IgD-negative memory B cell (primary cell): ENCODE measurements around the gene SPOP. TPM values are rescaled to one million over a fixed set of nuclear protein-coding genes. Genes with fewer than 3 reads are reported as not detected.

Experiments
- H3K27ac Mint-ChIP-seq, 3 donors: one replicate each; pipeline ENCODE4 v1.8.0; 2020 to 2022; ENCODE audit warnings: mild to moderate bottlenecking in 3 of 3, mixed read lengths in 3 of 3, moderate library complexity in 1 of 3
- H3K27me3 Mint-ChIP-seq: one replicate; pipeline ENCODE4 v1.8.0; 2021; ENCODE audit warnings: mixed read lengths
- H3K36me3 Mint-ChIP-seq: one replicate; pipeline ENCODE4 v1.8.0; 2020; ENCODE audit warnings: mild to moderate bottlenecking, mixed read lengths
- H3K4me1 Mint-ChIP-seq, 3 donors: one replicate each; pipeline ENCODE4 v1.8.0; 2020 to 2022; ENCODE audit warnings: mixed read lengths in 3 of 3, mild to moderate bottlenecking in 1 of 3
- H3K4me3 Mint-ChIP-seq, 4 donors: one replicate each; pipeline ENCODE4 v1.8.0; 2020 to 2022; ENCODE audit warnings: mild to moderate bottlenecking in 4 of 4, mixed read lengths in 4 of 4, moderate library complexity in 3 of 4
- H3K9me3 Mint-ChIP-seq, 3 donors: one replicate each; pipeline ENCODE4 v1.8.0; 2020 to 2021; ENCODE audit warnings: mixed read lengths in 3 of 3, mild to moderate bottlenecking in 1 of 3
- polyA plus RNA-seq: library from polyadenylated mRNA; unstranded; fragments of 300-500 nt; fragmentation: Illumina TruSeq; gene quantifications from one replicate; pipeline ENCODE4 v1.2.3, GENCODE V29; 2021

Gene SPOP
- polyA plus RNA-seq, 1 donor from 2014 or later: 90.5 TPM

DNA sequence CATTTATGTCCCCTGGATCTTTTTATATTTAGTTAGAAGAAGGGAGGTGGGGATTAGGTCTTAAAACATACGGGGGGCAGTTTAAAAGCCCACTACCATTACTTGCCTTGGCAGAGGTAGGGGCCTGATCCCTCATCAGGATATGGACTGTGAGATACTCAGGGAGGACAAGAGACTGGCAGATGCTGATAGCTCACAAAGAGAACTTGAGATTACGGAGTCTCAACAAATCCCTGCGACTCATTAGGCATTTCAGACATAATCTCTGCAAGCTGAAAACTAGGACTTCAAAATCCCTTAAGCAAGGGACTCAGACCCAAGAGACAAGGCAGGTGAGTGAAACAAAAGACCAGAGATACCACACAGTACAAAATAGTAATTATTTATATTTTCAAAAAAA, 79.0 kb downstream of the SPOP start:
- Mint-ChIP-seq H3K27ac (no peak overlapping the region), H3K9me3 (no peaks in the 10 kb centered on the region), H3K36me3 (peaks cover 5% of the 10 kb centered on the region), H3K4me1 (no peaks in the 10 kb centered on the region), H3K27me3 (no peaks in the 10 kb centered on the region), H3K4me3 (no peak overlapping the region)

DNA sequence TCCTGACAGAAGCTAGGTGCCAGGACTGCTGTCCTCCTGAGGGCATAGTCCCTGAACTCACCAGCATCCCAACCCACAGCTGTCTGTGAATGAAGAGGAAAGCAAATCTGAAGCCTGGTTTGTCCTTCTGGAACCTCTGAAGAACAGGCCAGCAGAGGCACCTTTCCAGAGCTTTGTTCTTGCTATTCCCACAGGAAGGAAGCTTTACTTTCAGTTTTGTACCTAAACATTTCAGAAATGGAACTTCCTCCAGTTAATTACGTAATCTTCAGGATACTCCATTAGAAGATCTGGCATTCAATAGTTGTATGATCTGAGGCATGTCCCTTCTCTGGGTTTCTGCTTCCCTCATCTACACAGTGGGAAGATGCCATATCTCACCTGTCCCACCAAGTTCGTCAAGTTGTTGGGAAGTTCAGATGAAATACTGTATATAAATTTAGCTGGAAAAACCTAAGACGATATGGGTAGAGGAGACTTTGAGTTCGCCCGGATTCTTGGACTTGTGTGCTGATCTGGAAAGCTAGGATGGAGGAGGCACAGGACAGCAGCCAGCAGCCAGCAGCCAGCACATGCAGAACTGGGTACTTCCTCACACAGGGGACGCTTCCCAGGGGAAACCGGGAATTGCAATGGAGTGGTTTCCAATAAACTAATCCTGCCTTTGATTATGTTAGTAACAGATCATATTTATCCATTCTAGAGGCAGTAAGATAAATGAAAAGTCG, 79.8 kb downstream of the SPOP start:
- peaks cover 5% of the 10 kb centered on the region for H3K36me3 Mint-ChIP-seq

DNA sequence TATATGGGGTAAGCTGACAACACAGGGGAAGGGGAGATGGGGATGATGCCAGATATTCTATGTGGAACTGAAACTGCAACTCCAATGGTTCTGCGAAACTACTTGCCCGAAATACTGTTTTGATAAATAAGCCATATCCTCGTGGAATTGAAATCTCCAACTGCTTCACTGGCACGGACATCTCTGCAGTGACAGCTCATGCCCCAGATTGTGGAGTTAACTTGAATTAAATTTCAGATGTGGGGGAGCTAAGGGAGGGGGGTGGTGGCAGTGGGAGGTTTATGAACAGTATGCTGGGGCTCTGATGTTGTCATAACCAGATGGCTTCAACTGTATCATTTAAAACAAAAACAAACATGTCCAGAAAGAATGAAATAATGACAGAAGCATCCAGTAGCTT, 80.5 kb downstream of the SPOP start:
- no peaks in the 10 kb centered on the region for H3K9me3 Mint-ChIP-seq
- H3K27me3 Mint-ChIP-seq: no peaks in the 10 kb centered on the region
- H3K4me1 Mint-ChIP-seq: no peaks in the 10 kb centered on the region
- peaks cover 8% of the 10 kb centered on the region for H3K36me3 Mint-ChIP-seq
- no peak overlapping the region for H3K27ac Mint-ChIP-seq
- no peak overlapping the region for H3K4me3 Mint-ChIP-seq

More for the DNA sequence above, 79.8 kb downstream of the SPOP start:
- Mint-ChIP-seq H3K27me3 (no peaks in the 10 kb centered on the region), H3K27ac (peak overlapping the region in 1 of 3 donors; percentile 68), H3K4me1 (no peaks in the 10 kb centered on the region), H3K4me3 (no peak overlapping the region), H3K9me3 (no peaks in the 10 kb centered on the region)

DNA sequence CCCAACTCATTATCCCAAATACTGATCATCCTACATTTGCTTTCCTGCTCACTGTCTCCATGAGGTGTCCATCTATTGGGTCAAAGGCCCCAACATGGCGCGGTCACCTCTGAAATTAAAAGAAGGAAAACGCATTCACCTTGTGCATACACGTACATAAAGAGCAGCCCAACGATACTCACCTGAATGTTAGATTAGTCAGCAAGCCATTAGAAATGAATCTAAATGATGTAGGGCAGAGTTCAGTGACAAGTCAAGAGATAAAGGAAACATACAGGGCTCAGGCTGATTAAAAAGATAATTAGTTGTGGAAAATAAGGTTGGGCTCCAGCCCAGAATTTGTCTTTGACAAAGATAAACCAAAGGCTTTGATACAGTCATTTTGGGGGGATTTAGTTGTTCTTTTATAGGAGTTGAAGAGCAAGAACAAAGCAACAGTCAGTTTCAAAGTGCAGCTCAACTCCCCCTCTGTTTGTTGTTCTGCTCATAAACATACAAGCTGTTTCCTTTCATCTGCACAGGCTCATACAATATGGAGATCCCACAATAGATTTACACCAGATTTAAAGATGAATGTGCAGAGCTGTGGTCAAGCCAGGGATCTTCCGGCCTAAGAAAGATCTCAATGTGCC, 81.2 kb downstream of the SPOP start:
- H3K27ac Mint-ChIP-seq: no peak overlapping the region
- H3K4me1 Mint-ChIP-seq: peaks cover 0 to 1% (median 0%) of the 10 kb centered on the region in 3 donors

DNA sequence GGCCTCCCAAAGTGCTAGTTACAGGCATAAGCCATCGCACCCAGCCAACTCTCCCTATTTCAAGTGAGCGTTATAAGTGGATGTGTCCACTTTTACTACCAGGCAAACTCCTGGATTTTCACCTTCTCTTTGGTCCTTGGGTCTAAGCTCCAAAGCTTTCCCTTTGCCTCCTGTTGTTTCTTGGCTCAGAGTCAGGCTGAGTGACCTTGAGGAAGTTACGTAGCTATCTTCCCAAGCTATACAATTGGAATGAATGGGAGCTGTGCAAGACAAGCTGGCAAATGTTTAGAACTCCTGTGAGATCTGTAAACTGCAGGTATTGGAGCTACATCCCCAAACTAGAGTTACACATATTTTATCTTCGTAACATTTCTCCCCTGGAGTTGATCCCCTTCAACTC, 81.9 kb downstream of the SPOP start:
- Mint-ChIP-seq H3K36me3 (peaks cover 8% of the 10 kb centered on the region), H3K27me3 (no peaks in the 10 kb centered on the region), H3K9me3 (no peaks in the 10 kb centered on the region), H3K27ac (no peak overlapping the region), H3K4me3 (no peak overlapping the region), H3K4me1 (peaks cover 0 to 2% (median 0%) of the 10 kb centered on the region in 3 donors)

More for the DNA sequence above, 81.2 kb downstream of the SPOP start:
- Mint-ChIP-seq H3K27me3 (no peaks in the 10 kb centered on the region), H3K9me3 (no peaks in the 10 kb centered on the region), H3K36me3 (peaks cover 8% of the 10 kb centered on the region), H3K4me3 (no peak overlapping the region)

DNA sequence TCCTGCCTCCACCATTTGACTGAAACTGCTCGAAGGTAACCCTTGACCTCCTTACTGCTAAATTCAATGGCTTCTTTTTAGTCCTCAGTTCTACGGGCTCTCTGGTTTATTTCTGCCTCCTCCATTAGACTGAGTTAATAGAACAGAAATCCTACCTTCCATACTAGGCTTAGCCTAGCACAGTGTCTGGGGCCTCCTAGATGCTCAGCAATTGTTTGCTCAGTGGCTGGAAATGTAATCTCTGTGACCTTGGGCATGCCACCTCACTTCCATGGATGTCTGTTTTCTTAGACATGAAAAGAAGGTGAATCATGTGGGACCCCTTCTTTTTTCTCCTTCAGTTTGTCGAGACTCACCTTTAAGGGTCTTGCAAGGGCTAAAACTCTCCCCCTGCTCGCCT, 82.6 kb downstream of the SPOP start:
- H3K4me1 Mint-ChIP-seq: peaks cover 0 to 2% (median 0%) of the 10 kb centered on the region in 3 donors
- no peaks in the 10 kb centered on the region for H3K9me3 Mint-ChIP-seq
- no peaks in the 10 kb centered on the region for H3K27me3 Mint-ChIP-seq
- H3K36me3 Mint-ChIP-seq: peaks cover 8% of the 10 kb centered on the region
- no peak overlapping the region for H3K27ac Mint-ChIP-seq
- H3K4me3 Mint-ChIP-seq: no peak overlapping the region

DNA sequence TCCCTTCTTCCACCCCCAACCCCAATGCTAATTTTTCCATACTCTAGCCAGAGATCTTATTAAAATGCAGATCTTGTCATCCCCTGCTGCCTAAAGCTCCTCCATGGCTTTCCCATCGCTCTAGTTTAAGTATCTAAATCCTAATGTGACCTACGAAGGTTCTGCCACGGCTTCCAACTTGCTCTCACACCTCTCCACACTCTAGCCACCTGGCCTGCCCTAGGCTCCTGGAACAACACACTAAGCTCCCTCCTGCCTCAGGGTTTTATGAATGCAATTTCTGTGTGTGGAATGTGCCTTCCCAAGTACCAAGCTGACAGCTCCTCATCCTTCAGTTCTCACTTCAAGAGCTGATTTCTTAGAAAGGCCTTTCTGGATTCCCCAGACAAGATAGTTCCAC, 85.6 kb downstream of the SPOP start:
- Mint-ChIP-seq H3K36me3 (peaks cover 9% of the 10 kb centered on the region), H3K4me1 (peaks cover 0 to 2% (median 0%) of the 10 kb centered on the region in 3 donors), H3K27me3 (no peaks in the 10 kb centered on the region), H3K27ac (peak overlapping the region in 1 of 3 donors; percentile 27), H3K4me3 (no peak overlapping the region), H3K9me3 (no peaks in the 10 kb centered on the region)

DNA sequence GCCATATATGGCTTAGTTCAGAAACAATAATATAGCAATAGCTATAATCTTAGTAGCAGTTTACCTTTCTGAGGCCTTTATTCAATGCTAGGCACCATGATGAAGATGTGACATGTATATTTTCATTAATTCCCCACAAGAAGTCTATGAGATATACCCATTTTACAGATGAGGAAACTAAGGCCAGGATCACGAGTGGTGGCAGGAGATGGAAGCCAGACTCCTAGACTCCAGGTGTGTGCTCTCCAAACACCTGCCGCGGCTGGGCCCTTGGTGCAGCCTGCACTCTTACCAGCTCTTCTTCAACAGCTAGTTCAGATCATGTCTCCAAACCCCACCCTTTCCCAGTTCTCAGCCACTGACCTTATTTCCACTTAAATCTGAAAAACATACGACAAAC, 87.0 kb downstream of the SPOP start:
- Mint-ChIP-seq H3K9me3 (no peaks in the 10 kb centered on the region), H3K36me3 (peaks cover 6% of the 10 kb centered on the region), H3K4me3 (no peak overlapping the region), H3K4me1 (peaks cover 0 to 3% (median 0%) of the 10 kb centered on the region in 3 donors), H3K27me3 (no peaks in the 10 kb centered on the region), H3K27ac (no peak overlapping the region)

DNA sequence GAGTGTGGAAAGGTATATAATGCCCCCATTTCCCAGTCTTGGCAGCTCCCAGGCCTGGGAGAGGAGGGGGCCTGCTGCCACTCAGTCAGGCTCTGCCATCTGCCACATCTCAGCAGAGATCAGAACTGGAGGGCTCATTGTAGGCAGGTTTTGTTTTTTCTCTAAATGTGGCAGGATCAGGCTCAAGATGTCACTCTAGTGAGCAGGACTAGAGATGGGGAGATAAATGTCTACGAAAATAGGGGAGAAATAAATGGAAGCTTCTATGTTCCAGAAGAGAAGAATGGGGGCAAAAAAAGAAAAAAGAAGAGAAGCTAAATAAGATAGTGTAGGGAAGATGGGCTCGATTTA, 88.3 kb downstream of the SPOP start:
- Mint-ChIP-seq H3K27me3 (no peaks in the 10 kb centered on the region), H3K4me3 (no peak overlapping the region), H3K27ac (no peak overlapping the region), H3K36me3 (peaks cover 7% of the 10 kb centered on the region), H3K4me1 (peaks cover 0 to 3% (median 0%) of the 10 kb centered on the region in 3 donors), H3K9me3 (no peaks in the 10 kb centered on the region)

DNA sequence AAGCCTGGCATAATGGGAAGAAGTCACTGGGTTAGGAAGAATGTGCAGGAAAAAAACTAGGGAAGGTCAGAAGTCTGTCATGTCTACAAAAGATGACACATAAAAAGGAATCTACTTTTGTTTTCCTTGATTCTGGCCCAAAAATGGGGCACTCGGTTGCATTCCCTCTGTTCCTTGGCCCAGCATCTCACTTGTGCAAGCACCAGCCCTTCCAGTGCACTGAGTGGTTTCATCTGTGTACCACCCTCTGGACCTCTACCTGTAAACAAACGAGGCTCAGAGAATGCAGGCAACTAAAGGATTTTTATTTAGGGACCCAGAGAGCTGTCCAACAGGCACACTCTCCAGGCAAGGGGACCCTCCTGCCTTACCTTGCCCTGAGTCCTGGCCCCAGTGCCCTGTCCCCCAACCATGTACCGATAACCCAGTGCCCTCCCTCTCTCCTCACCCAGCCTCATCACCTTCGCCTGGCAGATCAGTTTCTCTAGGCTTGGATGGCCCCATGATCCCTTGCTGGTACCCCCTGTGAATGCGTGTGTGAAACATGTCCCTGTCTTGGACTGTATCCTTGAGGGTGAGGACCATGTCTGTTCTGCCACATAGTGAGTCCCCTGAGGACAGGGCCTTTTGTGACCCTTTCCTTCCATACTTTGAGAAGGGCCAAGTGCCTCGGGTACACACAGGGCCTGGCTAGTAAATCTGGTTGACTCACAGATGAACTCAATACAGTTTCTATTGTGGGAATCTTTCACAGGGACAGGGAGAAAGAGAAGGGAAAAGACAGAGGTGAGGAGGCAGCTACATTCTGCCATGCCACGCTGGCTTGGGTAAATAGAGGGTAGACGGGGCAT, 88.9 kb downstream of the SPOP start:
- peaks cover 8% of the 10 kb centered on the region for H3K36me3 Mint-ChIP-seq
- no peaks in the 10 kb centered on the region for H3K9me3 Mint-ChIP-seq
- H3K27me3 Mint-ChIP-seq: no peaks in the 10 kb centered on the region
- H3K4me3 Mint-ChIP-seq: no peak overlapping the region
- peak overlapping the region in 1 of 3 donors; percentile 64 for H3K27ac Mint-ChIP-seq
- peaks cover 0 to 3% (median 0%) of the 10 kb centered on the region in 3 donors for H3K4me1 Mint-ChIP-seq

DNA sequence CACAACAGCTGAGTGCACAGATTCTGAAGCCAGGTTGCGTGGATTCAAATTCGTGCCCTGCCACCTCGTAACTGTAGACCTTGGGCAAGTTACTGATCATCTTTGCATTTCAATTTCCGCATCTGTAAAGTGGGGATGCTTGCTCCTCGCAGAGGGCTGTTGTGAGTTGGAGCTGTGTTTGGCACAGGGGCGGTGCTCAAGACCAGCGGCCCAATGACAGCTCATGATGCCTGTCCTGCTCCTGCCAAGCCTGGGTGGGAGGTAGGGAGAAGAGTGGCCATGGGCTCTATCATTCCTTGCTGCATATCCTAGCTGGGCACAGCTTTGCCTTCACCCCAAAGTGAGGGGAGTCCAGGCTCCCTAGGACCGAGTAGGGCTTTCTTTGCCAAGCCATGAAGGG, 89.6 kb downstream of the SPOP start:
- Mint-ChIP-seq H3K27ac (peak overlapping the region in 1 of 3 donors; percentile 64), H3K9me3 (no peaks in the 10 kb centered on the region), H3K4me3 (no peak overlapping the region)

DNA sequence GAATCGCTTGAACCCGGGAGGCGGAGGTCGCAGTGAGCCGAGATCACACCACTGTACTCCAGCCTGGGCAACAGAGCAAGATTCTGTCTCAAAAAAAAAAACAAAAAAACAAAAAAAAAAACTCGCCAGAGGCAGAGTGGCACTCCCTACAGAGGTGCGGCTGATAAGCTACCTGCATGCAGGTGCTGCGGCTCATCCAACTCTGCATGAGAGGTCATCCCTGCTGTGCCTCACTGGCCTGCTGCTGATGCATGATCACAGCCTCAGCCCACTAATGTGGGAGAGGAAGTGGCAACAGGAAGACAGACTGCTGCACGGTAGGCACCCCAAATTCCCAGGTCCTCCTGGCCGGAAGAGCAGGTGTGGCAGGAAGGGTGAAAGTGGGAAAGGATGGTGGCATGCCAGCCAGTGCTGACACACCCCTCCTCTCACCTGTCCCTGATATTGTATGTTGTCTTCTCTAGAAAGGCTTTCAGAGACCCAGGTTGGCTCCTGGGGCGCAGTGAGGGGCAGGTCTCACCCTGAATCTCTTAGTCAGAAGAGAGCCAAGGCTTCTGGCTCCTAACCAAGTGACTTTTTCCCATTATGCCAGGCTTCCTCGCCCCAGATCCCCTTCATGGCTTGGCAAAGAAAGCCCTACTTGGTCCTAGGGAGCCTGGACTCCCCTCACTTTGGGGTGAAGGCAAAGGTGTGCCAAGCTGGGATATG, 90.4 kb downstream of the SPOP start:
- Mint-ChIP-seq H3K4me3 (no peak overlapping the region), H3K36me3 (peaks cover 6% of the 10 kb centered on the region), H3K27ac (no peak overlapping the region), H3K4me1 (peaks cover 0 to 3% (median 0%) of the 10 kb centered on the region in 3 donors), H3K9me3 (no peaks in the 10 kb centered on the region), H3K27me3 (no peaks in the 10 kb centered on the region)

More for the DNA sequence above, 89.6 kb downstream of the SPOP start:
- no peaks in the 10 kb centered on the region for H3K27me3 Mint-ChIP-seq
- peaks cover 9% of the 10 kb centered on the region for H3K36me3 Mint-ChIP-seq
- H3K4me1 Mint-ChIP-seq: peaks cover 0 to 3% (median 0%) of the 10 kb centered on the region in 3 donors

DNA sequence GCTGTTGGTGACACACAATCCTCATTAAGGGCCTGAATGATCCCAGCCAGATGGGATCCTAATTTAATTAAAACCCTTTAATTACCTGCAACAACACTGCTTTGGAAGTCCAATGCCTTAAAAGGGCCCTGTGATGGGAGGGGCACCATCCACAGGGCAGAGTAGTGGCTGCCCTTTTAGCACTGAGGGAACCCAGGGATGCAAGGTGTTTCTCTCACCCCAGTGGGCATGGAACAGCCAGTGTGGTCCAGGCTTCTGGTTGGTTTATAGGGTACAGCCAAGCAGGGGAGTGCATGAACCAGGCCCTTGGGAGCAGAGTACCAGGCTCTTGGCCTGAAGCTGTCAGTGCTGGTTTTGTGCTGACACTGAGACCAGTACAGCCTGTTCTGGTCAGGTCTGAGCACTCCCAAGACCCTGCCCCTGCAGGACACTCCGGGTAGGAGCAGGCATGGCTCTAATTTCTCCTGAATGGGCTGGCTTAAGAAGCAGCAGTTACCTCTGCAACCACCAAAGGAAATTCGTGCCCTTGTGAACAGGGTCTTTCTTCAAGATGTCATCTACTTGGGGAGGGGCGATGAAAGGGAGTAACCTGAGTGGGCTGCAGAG, 92.4 kb downstream of the SPOP start:
- Mint-ChIP-seq H3K36me3 (peaks cover 6% of the 10 kb centered on the region), H3K4me1 (peaks cover 0 to 2% (median 0%) of the 10 kb centered on the region in 3 donors), H3K27me3 (no peaks in the 10 kb centered on the region), H3K27ac (no peak overlapping the region), H3K4me3 (no peak overlapping the region), H3K9me3 (no peaks in the 10 kb centered on the region)

DNA sequence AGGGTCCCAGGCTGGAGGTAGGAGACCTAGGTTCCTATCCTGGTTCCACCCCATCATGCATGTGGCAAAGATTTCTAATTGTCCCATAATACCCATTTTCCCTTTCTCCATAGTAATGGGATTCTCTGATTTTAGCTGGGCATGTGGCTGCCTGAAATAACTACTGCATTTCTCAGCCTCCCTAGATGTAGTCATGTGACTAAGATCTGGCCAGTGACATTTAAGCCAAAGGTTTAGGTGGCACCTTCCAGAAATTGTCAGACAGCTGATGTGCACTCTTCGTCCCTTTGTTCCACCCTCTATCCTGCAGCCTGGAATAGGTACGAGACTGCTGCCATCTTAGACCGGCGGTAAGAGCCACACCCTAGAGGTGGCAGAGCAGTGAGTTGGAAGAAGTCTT, 94.0 kb downstream of the SPOP start:
- peaks cover 0 to 2% (median 0%) of the 10 kb centered on the region in 3 donors for H3K4me1 Mint-ChIP-seq
- H3K36me3 Mint-ChIP-seq: peaks cover 6% of the 10 kb centered on the region
- H3K27ac Mint-ChIP-seq: no peak overlapping the region

More for the DNA sequence above, 94.0 kb downstream of the SPOP start:
- Mint-ChIP-seq H3K9me3 (no peaks in the 10 kb centered on the region), H3K27me3 (peaks cover 3% of the 10 kb centered on the region), H3K4me3 (no peak overlapping the region)
